Measurements from ENCODE around the gene OLFML2A.

DNA sequence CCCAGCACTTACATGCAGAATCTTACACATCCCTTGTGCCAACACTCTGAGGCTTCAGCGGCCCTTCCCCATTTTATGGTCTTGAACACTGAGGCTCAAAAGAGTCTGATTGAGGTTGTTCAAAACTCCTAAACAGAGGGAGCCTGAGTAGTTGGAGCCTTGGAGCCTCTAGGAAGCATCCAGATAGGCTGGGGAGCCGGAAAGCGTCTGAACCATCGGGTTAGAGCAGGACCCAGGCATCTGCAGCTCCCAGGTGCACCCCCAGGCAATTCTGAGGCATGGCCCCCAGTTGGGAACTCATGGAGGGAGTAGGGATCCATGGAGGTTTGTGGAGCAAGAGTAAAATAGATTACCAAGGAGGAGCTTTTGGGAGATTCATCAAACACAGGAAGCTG, 3.8 kb downstream of the OLFML2A start:
- TF ChIP-seq, protein P1, sequence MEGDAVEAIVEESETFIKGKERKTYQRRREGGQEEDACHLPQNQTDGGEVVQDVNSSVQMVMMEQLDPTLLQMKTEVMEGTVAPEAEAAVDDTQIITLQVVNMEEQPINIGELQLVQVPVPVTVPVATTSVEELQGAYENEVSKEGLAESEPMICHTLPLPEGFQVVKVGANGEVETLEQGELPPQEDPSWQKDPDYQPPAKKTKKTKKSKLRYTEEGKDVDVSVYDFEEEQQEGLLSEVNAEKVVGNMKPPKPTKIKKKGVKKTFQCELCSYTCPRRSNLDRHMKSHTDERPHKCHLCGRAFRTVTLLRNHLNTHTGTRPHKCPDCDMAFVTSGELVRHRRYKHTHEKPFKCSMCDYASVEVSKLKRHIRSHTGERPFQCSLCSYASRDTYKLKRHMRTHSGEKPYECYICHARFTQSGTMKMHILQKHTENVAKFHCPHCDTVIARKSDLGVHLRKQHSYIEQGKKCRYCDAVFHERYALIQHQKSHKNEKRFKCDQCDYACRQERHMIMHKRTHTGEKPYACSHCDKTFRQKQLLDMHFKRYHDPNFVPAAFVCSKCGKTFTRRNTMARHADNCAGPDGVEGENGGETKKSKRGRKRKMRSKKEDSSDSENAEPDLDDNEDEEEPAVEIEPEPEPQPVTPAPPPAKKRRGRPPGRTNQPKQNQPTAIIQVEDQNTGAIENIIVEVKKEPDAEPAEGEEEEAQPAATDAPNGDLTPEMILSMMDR (IDR thresholded peaks at IDR 0.05; ENCODE audit: poor library complexity): no peak
- no peak for TF ChIP-seq EZH2 (IDR thresholded peaks at IDR 0.05; ENCODE audit: borderline replicate concordance)

Data from hepatocyte (in vitro differentiated cells).